A549 treated with Mapracorat at 1 μM for 4 hours (cell line): ENCODE data around the gene DCST1. TPM values are rescaled to one million over a fixed set of nuclear protein-coding genes. Genes with fewer than 3 reads are reported as not detected.

Experiments used
- total RNA-seq: library from RNA; stranded (reverse); fragments of 200-300 nt; extraction: Qiagen RNA extraction; gene quantifications from 5 replicates; pipeline ENCODE4 v1.2.3, GENCODE V29; 2022

The DCST1 gene
- total RNA-seq = not detected in 5 replicates

GRCh38 chr1:155033524-155033923, at the start of gene DCST1, which contains the start of gene DCST2:
DCST1 (plus strand) TSS chr1:155033824; CDS start chr1:155034037, 213 bp downstream.
DCST2 (minus strand) TSS chr1:155033781; CDS start chr1:155033701, 80 bp downstream.

GRCh38 chr1:154993572-154994268, 39.9 kb upstream of the DCST1 start, which contains the start of gene LENEP:
LENEP (plus strand) TSS chr1:154993586; CDS start chr1:154993608, 22 bp downstream.

GRCh38 chr1:155002464-155003226, 31.0 kb upstream of the DCST1 start, which contains the start of gene ZBTB7B:
ZBTB7B (plus strand) TSS chr1:155002802; CDS start chr1:155014661, 11,859 bp downstream.

GRCh38 chr1:155050560-155051341, 17.1 kb downstream of the DCST1 start, which contains the start of gene ADAM15:
ADAM15 (plus strand) TSS chr1:155051316; CDS start chr1:155051387, 71 bp downstream.

GRCh38 chr1:155063550-155064110, 30.0 kb downstream of the DCST1 start, which contains the start of gene EFNA4:
EFNA4 (plus strand) TSS chr1:155063740; CDS start chr1:155063824, 84 bp downstream.

GRCh38 chr1:155078469-155079209, 45.0 kb downstream of the DCST1 start, which contains the start of gene EFNA3:
EFNA3 (plus strand) TSS chr1:155078837; CDS start chr1:155078942, 105 bp downstream.

Other genes with a start within 250 kb of the DCST1 start
- gene KCNN3, start 163.5 kb upstream of the DCST1 start, total RNA-seq = 0.02 to 0.20 TPM (median 0.08 TPM) in 4 of 5 replicates, not detected in the other
- gene PMVK, start 97.1 kb upstream of the DCST1 start, total RNA-seq = 35.9 to 46.1 TPM (median 40.9 TPM) in 5 replicates
- 12.1 to 15.9 TPM (median 14.0 TPM) in 5 replicates for gene PBXIP1, start 77.7 kb upstream of the DCST1 start, total RNA-seq
- gene PYGO2, start 72.0 kb upstream of the DCST1 start, total RNA-seq = 20.6 to 22.2 TPM (median 21.7 TPM) in 5 replicates
- gene SHC1, start 63.1 kb upstream of the DCST1 start, total RNA-seq = 184 to 234 TPM (median 215 TPM) in 5 replicates
- 332 to 365 TPM (median 355 TPM) in 5 replicates for gene CKS1B, start 59.1 kb upstream of the DCST1 start, total RNA-seq
- gene FLAD1, start 50.5 kb upstream of the DCST1 start, total RNA-seq = 38.5 to 48.1 TPM (median 42.6 TPM) in 5 replicates
- gene LENEP, start 40.2 kb upstream of the DCST1 start, total RNA-seq = 0.34 TPM in 1 of 5 replicates, not detected in the others
- 35.3 to 53.7 TPM (median 47.9 TPM) in 5 replicates for gene ZBTB7B, start 31.0 kb upstream of the DCST1 start, total RNA-seq
- gene DCST2, start within 50 bp of the DCST1 start, total RNA-seq = 0.35 to 0.69 TPM (median 0.52 TPM) in 5 replicates
- gene ADAM15, start 17.5 kb downstream of the DCST1 start, total RNA-seq = 70.7 to 109 TPM (median 98.7 TPM) in 5 replicates
- 10.5 to 14.3 TPM (median 12.2 TPM) in 5 replicates for gene EFNA4, start 29.9 kb downstream of the DCST1 start, total RNA-seq
- 7.8 to 10.8 TPM (median 10.0 TPM) in 5 replicates for gene EFNA3, start 45.0 kb downstream of the DCST1 start, total RNA-seq
- 27.7 to 35.5 TPM (median 29.2 TPM) in 5 replicates for gene EFNA1, start 94.1 kb downstream of the DCST1 start, total RNA-seq
- gene SLC50A1, start 102.0 kb downstream of the DCST1 start, total RNA-seq = 31.2 to 37.9 TPM (median 34.9 TPM) in 5 replicates
- 67.0 to 104 TPM (median 99.3 TPM) in 5 replicates for gene DPM3, start 106.7 kb downstream of the DCST1 start, total RNA-seq
- 225 to 271 TPM (median 238 TPM) in 5 replicates for gene KRTCAP2, start 139.5 kb downstream of the DCST1 start, total RNA-seq
- gene TRIM46, start 140.0 kb downstream of the DCST1 start, total RNA-seq = 1.8 to 3.3 TPM (median 2.4 TPM) in 5 replicates
- gene THBS3, start 174.1 kb downstream of the DCST1 start, total RNA-seq = 6.9 to 10.1 TPM (median 8.9 TPM) in 5 replicates
- 67.9 to 77.0 TPM (median 73.4 TPM) in 5 replicates for gene MTX1, start 174.9 kb downstream of the DCST1 start, total RNA-seq
- 27.1 to 36.5 TPM (median 33.7 TPM) in 5 replicates for gene ENTREP3, start 221.7 kb downstream of the DCST1 start, total RNA-seq
- 105 to 138 TPM (median 121 TPM) in 5 replicates for gene SCAMP3, start 228.5 kb downstream of the DCST1 start, total RNA-seq
- 20.9 to 32.8 TPM (median 24.4 TPM) in 5 replicates for gene CLK2, start 239.7 kb downstream of the DCST1 start, total RNA-seq
- 4.0 to 6.8 TPM (median 4.6 TPM) in 5 replicates for gene HCN3, start 243.6 kb downstream of the DCST1 start, total RNA-seq